MM.1S (cell line): ENCODE data around the gene GRWD1.

Experiments used
- DNase-seq: peaks from one replicate; pipeline ENCODE4 v3.0.0-alpha.2; 2015
- H2AFZ ChIP-seq: fragments of 300-600 bp; sonication (generic); 2 replicates; pipeline ENCODE4 v1.6.0; 2016; ENCODE audit warnings: antibody characterized with exemption, low read length
- H3F3A ChIP-seq: fragments of 300-600 bp; sonication (generic); 2 replicates; pipeline ENCODE4 v1.6.1; 2016; ENCODE audit warnings: mild to moderate bottlenecking, antibody characterized with exemption, low read length, moderate library complexity, mixed read lengths; ENCODE audit not compliant: insufficient read depth
- H3K27ac ChIP-seq: fragments of 300-600 bp; sonication (generic); 2 replicates; pipeline ENCODE4 v1.5.1; 2016; ENCODE audit warnings: mild to moderate bottlenecking, low read length
- H3K27me3 ChIP-seq: fragments of 300-600 bp; sonication (generic); replicated peaks from 2 replicates; pipeline ENCODE4 v1.6.0; 2016; ENCODE audit warnings: low read length; ENCODE audit not compliant: insufficient read depth
- H3K36me3 ChIP-seq: fragments of 300-600 bp; sonication (generic); replicated peaks from 2 replicates; pipeline ENCODE4 v1.6.1; 2016; ENCODE audit warnings: mild to moderate bottlenecking, low read length, mixed read lengths; ENCODE audit not compliant: insufficient read depth
- H3K4me1 ChIP-seq: fragments of 300-600 bp; sonication (generic); 2 replicates; pipeline ENCODE4 v1.6.1; 2016; ENCODE audit warnings: low read length, mixed read lengths
- H3K4me2 ChIP-seq: fragments of 300-600 bp; sonication (generic); 2 replicates; pipeline ENCODE4 v1.6.0; 2016; ENCODE audit warnings: low read depth, low read length
- H3K4me3 ChIP-seq: fragments of 300-600 bp; sonication (generic); 2 replicates; pipeline ENCODE4 v1.5.1; 2016; ENCODE audit warnings: low read length, mixed read lengths
- H3K79me2 ChIP-seq: fragments of 300-600 bp; sonication (generic); 2 replicates; pipeline ENCODE4 v1.6.1; 2016; ENCODE audit warnings: mixed run types, low read length, mixed read lengths
- H3K9ac ChIP-seq: fragments of 300-600 bp; sonication (generic); 2 replicates; pipeline ENCODE4 v1.6.1; 2016; ENCODE audit warnings: low read length, mixed read lengths
- H3K9me2 ChIP-seq: fragments of 300-600 bp; sonication (generic); replicated peaks from 2 replicates; pipeline ENCODE4 v1.6.1; 2016; ENCODE audit warnings: mild to moderate bottlenecking, low read length, mixed read lengths; ENCODE audit not compliant: insufficient read depth
- H3K9me3 ChIP-seq: fragments of 300-600 bp; sonication (generic); replicated peaks from 2 replicates; pipeline ENCODE4 v1.6.1; 2016; ENCODE audit warnings: mild to moderate bottlenecking, low read length, mixed read lengths; ENCODE audit not compliant: insufficient read depth
- H4K20me1 ChIP-seq: fragments of 300-600 bp; sonication (generic); 2 replicates; pipeline ENCODE4 v1.6.1; 2016; ENCODE audit warnings: mild to moderate bottlenecking, low read length, moderate library complexity, mixed read lengths; ENCODE audit not compliant: insufficient read depth
- CTCF ChIP-seq: fragments of 300-600 bp; sonication (generic); IDR thresholded peaks from 2 replicates; pipeline ENCODE4 v1.5.1; 2016; ENCODE audit warnings: antibody characterized with exemption, low read length, mixed read lengths
- EZH2 ChIP-seq: fragments of 300-600 bp; sonication (generic); optimal IDR thresholded peaks from 2 replicates; pipeline ENCODE3; 2017; ENCODE audit warnings: low read depth, mild to moderate bottlenecking, antibody characterized with exemption, low read length, mixed read lengths
- EZH2phosphoT487 ChIP-seq: fragments of 300-600 bp; sonication (generic); IDR thresholded peaks from 2 replicates; pipeline ENCODE4 v1.6.1; 2018; ENCODE audit warnings: antibody characterized with exemption, low read length

The GRWD1 gene

GRCh38 chr19:48433337-48433736 lies 12.4 kb upstream of the GRWD1 start:
- Histone ChIP-seq H3K27me3 (no peaks in the 10 kb centered on the region), H3K4me2 (no peak overlapping the region), H3K9me2 (no peaks in the 10 kb centered on the region), H3F3A (no peaks in the 10 kb centered on the region), H3K9me3 (no peaks in the 10 kb centered on the region), H3K4me1 (no peaks in the 10 kb centered on the region), H3K9ac (no peak overlapping the region), H3K27ac (no peak overlapping the region), H3K36me3 (no peaks in the 10 kb centered on the region), H4K20me1 (no peaks in the 10 kb centered on the region), H3K4me3 (no peak overlapping the region), H3K79me2 (no peaks in the 10 kb centered on the region), H2AFZ (no peak overlapping the region)
- TF ChIP-seq EZH2, result no peak
- TF ChIP-seq CTCF, result no peak
- TF ChIP-seq EZH2phosphoT487, result no peak
- no peak for DNase-seq

DNA sequence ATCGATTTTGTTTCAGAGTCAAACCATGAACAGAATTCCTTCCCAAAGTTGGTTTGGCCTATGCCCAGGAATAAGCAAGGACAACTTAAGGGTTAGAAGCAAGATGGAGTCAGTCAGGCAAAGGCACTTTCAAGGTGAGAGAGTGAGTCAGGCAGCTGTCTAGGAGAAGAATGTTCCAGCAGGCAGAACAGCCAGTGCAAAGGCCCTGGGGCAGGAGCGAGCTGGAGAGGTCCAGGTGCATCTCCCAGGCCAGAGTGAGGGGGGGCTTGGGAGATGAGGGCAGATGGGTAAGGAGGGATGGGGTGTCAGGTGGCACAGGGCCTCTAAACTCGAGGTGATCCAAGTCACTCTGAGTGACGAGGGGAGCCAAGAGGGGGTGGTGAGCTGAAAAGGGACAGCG lies 9.2 kb upstream of the GRWD1 start:
- H3K79me2 ChIP-seq, result no peaks in the 10 kb centered on the region
- H3K36me3 ChIP-seq, result no peaks in the 10 kb centered on the region
- H3K9me2 ChIP-seq, result no peaks in the 10 kb centered on the region
- no peak for DNase-seq
- H3K27ac ChIP-seq, result no peak overlapping the region
- no peaks in the 10 kb centered on the region for H4K20me1 ChIP-seq
- H3K9me3 ChIP-seq, result no peaks in the 10 kb centered on the region
- H3K27me3 ChIP-seq, result no peaks in the 10 kb centered on the region
- no peak overlapping the region for H3K4me3 ChIP-seq
- TF ChIP-seq EZH2 (no peak), CTCF (no peak), EZH2phosphoT487 (no peak)
- no peak overlapping the region for H2AFZ ChIP-seq
- no peaks in the 10 kb centered on the region for H3K4me1 ChIP-seq
- H3F3A ChIP-seq, result no peaks in the 10 kb centered on the region
- no peak overlapping the region for H3K4me2 ChIP-seq
- no peak overlapping the region for H3K9ac ChIP-seq

DNA sequence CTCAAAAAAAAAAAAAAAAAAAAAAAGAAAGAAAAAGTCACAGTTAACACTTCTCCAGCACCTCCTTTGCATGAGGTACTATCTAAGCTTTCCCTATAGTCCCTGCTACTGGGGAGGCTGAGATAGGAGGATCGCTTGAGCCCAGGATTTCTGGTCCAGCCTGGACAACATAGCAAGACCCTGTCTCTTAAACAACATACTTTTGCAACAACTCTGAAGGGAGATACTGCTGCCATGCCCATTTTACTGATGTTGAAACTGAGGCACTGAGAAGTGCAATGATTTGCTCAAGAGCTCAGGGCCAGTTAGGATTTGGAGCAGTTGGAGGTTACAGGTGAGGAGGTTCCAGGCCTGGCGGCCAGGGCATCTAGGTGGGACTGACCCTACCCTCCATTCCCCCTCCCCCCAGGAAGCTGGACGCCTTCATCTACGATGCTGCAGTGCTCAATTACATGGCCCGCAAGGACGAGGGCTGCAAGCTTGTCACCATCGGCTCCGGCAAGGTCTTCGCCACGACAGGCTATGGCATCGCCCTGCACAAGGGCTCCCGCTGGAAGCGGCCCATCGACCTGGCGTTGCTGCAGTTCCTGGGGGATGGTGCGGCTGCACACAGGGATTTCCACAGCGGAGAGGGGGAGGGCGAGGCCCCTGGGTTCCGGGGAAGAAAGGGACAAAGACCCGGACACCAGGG lies 4.3 kb upstream of the GRWD1 start:
- no peak overlapping the region for H3K27ac ChIP-seq
- no peaks in the 10 kb centered on the region for H4K20me1 ChIP-seq
- H3K4me1 ChIP-seq, result peaks cover 12% of the 10 kb centered on the region
- TF ChIP-seq CTCF (no peak), EZH2phosphoT487 (no peak), EZH2 (no peak)
- H3K9ac ChIP-seq, result no peak overlapping the region
- no peak overlapping the region for H2AFZ ChIP-seq
- H3K4me2 ChIP-seq, result no peak overlapping the region
- H3K9me2 ChIP-seq, result no peaks in the 10 kb centered on the region
- no peak for DNase-seq
- H3K9me3 ChIP-seq, result no peaks in the 10 kb centered on the region
- no peaks in the 10 kb centered on the region for H3K36me3 ChIP-seq
- no peaks in the 10 kb centered on the region for H3K27me3 ChIP-seq
- H3K79me2 ChIP-seq, result peaks cover 7% of the 10 kb centered on the region
- peaks cover 13% of the 10 kb centered on the region for H3F3A ChIP-seq
- no peak overlapping the region for H3K4me3 ChIP-seq
